Upper lobe of left lung (tissue), 4 donors: ENCODE results near the gene VDAC1.

Source experiments
- EP300 ChIP-seq, 4 donors: sonication (generic); formaldehyde crosslinking; IDR thresholded peaks; one replicate each; pipeline ENCODE4 v1.5.1; 2017; ENCODE audit warnings: antibody characterized with exemption in 4 of 4, control low read depth in 2 of 4
- POLR2A ChIP-seq, 4 donors: fragments of 450-650 bp; IDR thresholded peaks; one replicate each; pipeline ENCODE4 v1.5.1; 2016 to 2017; ENCODE audit warnings: antibody characterized with exemption in 4 of 4, mild to moderate bottlenecking in 2 of 4
- TF ChIP-seq, protein P1 (sequence below), 6 experiments: fragments of 450-650 bp in 4 of 6; fragments of 200-600 bp in 2 of 6; sonication (generic) in 2 of 6; IDR thresholded peaks; one replicate each; pipeline ENCODE4 v1.5.1; 2016 to 2019; ENCODE audit warnings: antibody characterized with exemption in 6 of 6

- TF ChIP-seq, protein P1, sequence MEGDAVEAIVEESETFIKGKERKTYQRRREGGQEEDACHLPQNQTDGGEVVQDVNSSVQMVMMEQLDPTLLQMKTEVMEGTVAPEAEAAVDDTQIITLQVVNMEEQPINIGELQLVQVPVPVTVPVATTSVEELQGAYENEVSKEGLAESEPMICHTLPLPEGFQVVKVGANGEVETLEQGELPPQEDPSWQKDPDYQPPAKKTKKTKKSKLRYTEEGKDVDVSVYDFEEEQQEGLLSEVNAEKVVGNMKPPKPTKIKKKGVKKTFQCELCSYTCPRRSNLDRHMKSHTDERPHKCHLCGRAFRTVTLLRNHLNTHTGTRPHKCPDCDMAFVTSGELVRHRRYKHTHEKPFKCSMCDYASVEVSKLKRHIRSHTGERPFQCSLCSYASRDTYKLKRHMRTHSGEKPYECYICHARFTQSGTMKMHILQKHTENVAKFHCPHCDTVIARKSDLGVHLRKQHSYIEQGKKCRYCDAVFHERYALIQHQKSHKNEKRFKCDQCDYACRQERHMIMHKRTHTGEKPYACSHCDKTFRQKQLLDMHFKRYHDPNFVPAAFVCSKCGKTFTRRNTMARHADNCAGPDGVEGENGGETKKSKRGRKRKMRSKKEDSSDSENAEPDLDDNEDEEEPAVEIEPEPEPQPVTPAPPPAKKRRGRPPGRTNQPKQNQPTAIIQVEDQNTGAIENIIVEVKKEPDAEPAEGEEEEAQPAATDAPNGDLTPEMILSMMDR (IDR thresholded peaks at IDR 0.05) = no peak
- TF ChIP-seq POLR2A (IDR thresholded peaks at IDR 0.05) (no peak), EP300 (IDR thresholded peaks at IDR 0.05) (no peak)
Measured at GRCh38 chr5:133945568-133945967, 59.2 kb downstream of the VDAC1 start.
